Stomach (tissue), 4 donors: Measurements from ENCODE around the gene UST.

Experiments
- CTCF ChIP-seq, 7 experiments: fragments of 450-650 bp in 4 of 7; fragments of 200-600 bp in 3 of 7; sonication (generic) in 3 of 7; IDR thresholded peaks; one replicate each; pipeline ENCODE4 v1.5.1; 2016 to 2019; ENCODE audit warnings: antibody characterized with exemption in 7 of 7, control low read depth in 2 of 7, mild to moderate bottlenecking in 1 of 7
- POLR2A ChIP-seq, 4 donors: fragments of 450-650 bp; IDR thresholded peaks; one replicate each; pipeline ENCODE4 v1.6.1; 2016; ENCODE audit warnings: antibody characterized with exemption in 4 of 4, control low read depth in 2 of 4, mild to moderate bottlenecking in 1 of 4, moderate library complexity in 1 of 4
- POLR2AphosphoS5 ChIP-seq, 3 donors: sonication (generic); formaldehyde crosslinking; IDR thresholded peaks; one replicate each; pipeline ENCODE4 v1.6.1; 2016; ENCODE audit warnings: antibody characterized with exemption in 3 of 3

GRCh38 chr6:148885925-148886845 is 139.4 kb downstream of the UST start:
- no peak for TF ChIP-seq CTCF (IDR thresholded peaks at IDR 0.05)
- TF ChIP-seq POLR2A (IDR thresholded peaks at IDR 0.05) = no peak
- no peak for TF ChIP-seq POLR2AphosphoS5 (IDR thresholded peaks at IDR 0.05)
